HCT116 (cell line): ENCODE data around the gene TNFRSF1A. TPM values are rescaled to one million over a fixed set of nuclear protein-coding genes. Genes with fewer than 3 reads are reported as not detected.
A peak's percentile ranks its signal among the peaks of the same experiment; 100 is the strongest.

Source experiments
- ATAC-seq: fragments of 200-7000 bp; cut with Tn5 transposase; 2 replicates; pipeline ENCODE4 v1.9.1; 2020; ENCODE audit warnings: mild to moderate bottlenecking, moderate library complexity
- BruUV-seq: library from RNA; stranded (reverse); fragments of 400-500 nt; replicated peaks from 2 replicates; lab custom pipeline; 2021; lab: Mats Ljungman, UMichigan
- CTCF ChIA-PET: fragments of 300-600 bp; sonication (Branson Sonifier 250); formaldehyde crosslinking; loops from one replicate; lab custom pipeline; 2021; ENCODE audit warnings: antibody characterized with exemption; lab: Charles Lee
- POLR2A ChIA-PET: fragments of 300-600, 350-600 bp; sonication (Branson Sonifier 250); formaldehyde crosslinking; loops from one replicate; lab custom pipeline; 2021; ENCODE audit warnings: antibody characterized with exemption; lab: Charles Lee
- RAD21 ChIA-PET, 2 experiments: fragments of 300-600 bp; sonication (Branson Sonifier 250); formaldehyde crosslinking; loops; one replicate each; lab custom pipeline; 2023; ENCODE audit warnings: low total read pairs in 2 of 2; ENCODE audit not compliant: uncharacterized antibody in 2 of 2, unreplicated experiment in 2 of 2, low non-redundant PET in 1 of 2; lab: Charles Lee
- DNase-seq: peaks from one replicate; pipeline ENCODE4 v3.0.0-alpha.2; 2010; ENCODE audit warnings: low read depth, low spot score
- H2AFZ ChIP-seq: fragments of 200-600 bp; shearing (Covaris generic), sonication (generic); 2 replicates; pipeline ENCODE4 v1.6.1; 2017; ENCODE audit warnings: low read depth, mixed run types, mixed read lengths, antibody characterized with exemption, low read length; ENCODE audit not compliant: poor library complexity, severe bottlenecking
- H3K27ac ChIP-seq: 2 replicates; pipeline ENCODE4 v1.5.1; 2012; ENCODE audit warnings: low read depth, low read length
- H3K27me3 ChIP-seq: fragments of 200-600 bp; sonication (generic); 2 replicates; pipeline ENCODE4 v1.6.1; 2016; ENCODE audit warnings: mixed run types, low read length, mixed read lengths; ENCODE audit not compliant: insufficient read depth
- H3K36me3 ChIP-seq, 2 experiments: fragments of 200-500 bp in 1 of 2; fragments of 200-600 bp in 1 of 2; sonication (Bioruptor generic) in 1 of 2; sonication (generic) in 1 of 2; 2 replicates each; pipeline versions ENCODE4 v1.5.1 to v1.6.1; 2014 to 2016; ENCODE audit warnings: low read length in 2 of 2, inconsistent platforms in 1 of 2, mixed read lengths in 1 of 2, mixed run types in 1 of 2; ENCODE audit not compliant: insufficient read depth in 2 of 2, control insufficient read depth in 1 of 2
- H3K4me1 ChIP-seq, 2 experiments: fragments of 200-600 bp in 1 of 2; sonication (generic) in 1 of 2; 2 replicates each; pipeline versions ENCODE4 v1.5.1 to v1.6.1; 2012 to 2017; ENCODE audit warnings: low read length in 2 of 2, inconsistent platforms in 1 of 2, mild to moderate bottlenecking in 1 of 2, mixed read lengths in 1 of 2, mixed run types in 1 of 2, moderate library complexity in 1 of 2; ENCODE audit not compliant: insufficient read depth in 2 of 2, control insufficient read depth in 1 of 2
- H3K4me2 ChIP-seq: fragments of 200-600 bp; sonication (generic); 2 replicates; pipeline ENCODE4 v1.6.1; 2017; ENCODE audit warnings: mixed run types, low read length, mixed read lengths
- H3K4me3 ChIP-seq, 2 experiments: fragments of 200-600 bp in 1 of 2; sonication (generic) in 1 of 2; replicated peaks in 1 of 2; 2 replicates each; pipeline ENCODE4 v1.5.1; 2011 to 2016; ENCODE audit warnings: low read length in 2 of 2, control low read depth in 1 of 2, low read depth in 1 of 2, mild to moderate bottlenecking in 1 of 2, mixed read lengths in 1 of 2, mixed run types in 1 of 2
- H3K79me2 ChIP-seq: fragments of 200-600 bp; sonication (generic); 2 replicates; pipeline ENCODE4 v1.6.1; 2017; ENCODE audit warnings: mild to moderate bottlenecking, mixed run types, low read length, moderate library complexity, mixed read lengths; ENCODE audit not compliant: insufficient read depth
- H3K9ac ChIP-seq: fragments of 200-600 bp; sonication (generic); 2 replicates; pipeline ENCODE4 v1.6.1; 2016; ENCODE audit warnings: low read length, mixed read lengths
- H3K9me2 ChIP-seq: fragments of 200-600 bp; sonication (generic), shearing (Covaris generic); 2 replicates; pipeline ENCODE4 v1.6.1; 2017; ENCODE audit warnings: mixed run types, mild to moderate bottlenecking, moderate library complexity; ENCODE audit not compliant: insufficient read depth
- H3K9me3 ChIP-seq, 2 experiments: fragments of 200-500 bp in 1 of 2; fragments of 200-600 bp in 1 of 2; sonication (Bioruptor generic) in 1 of 2; sonication (generic) in 1 of 2; 2 replicates each; pipeline ENCODE4 v1.6.1; 2014 to 2017; ENCODE audit warnings: low read length in 2 of 2, mixed read lengths in 2 of 2, inconsistent platforms in 1 of 2, low read depth in 1 of 2, mild to moderate bottlenecking in 1 of 2, mixed run types in 1 of 2, moderate library complexity in 1 of 2; ENCODE audit not compliant: control insufficient read depth in 1 of 2, insufficient read depth in 1 of 2
- H4K20me1 ChIP-seq: fragments of 200-600 bp; sonication (generic), shearing (Covaris generic); 2 replicates; pipeline ENCODE4 v1.6.1; 2017; ENCODE audit warnings: mixed run types, mild to moderate bottlenecking, moderate library complexity; ENCODE audit not compliant: insufficient read depth
- ATF3 ChIP-seq: IDR thresholded peaks from 2 replicates; pipeline ENCODE4 v1.6.1; 2012
- EZH2 ChIP-seq: fragments of 200-600 bp; sonication (generic); IDR thresholded peaks from 2 replicates; pipeline ENCODE4 v1.6.1; 2017; ENCODE audit warnings: antibody characterized with exemption, mixed run types
- POLR2AphosphoS5 ChIP-seq: IDR thresholded peaks from 2 replicates; pipeline ENCODE4 v1.6.1; 2011; ENCODE audit warnings: mild to moderate bottlenecking, low read depth, low read length, moderate library complexity
- intact Hi-C: fragments of 100-400 bp; cut with micrococcal nuclease; formaldehyde crosslinking; loops from 2 replicates; pipeline ENCODE4 v1.10.0; 2022
- total RNA-seq: library from RNA; stranded (reverse); gene quantifications from one replicate; pipeline ENCODE4 v1.2.1, GENCODE V29; 2021; ENCODE audit not compliant: unreplicated experiment

TNFRSF1A gene
- total RNA-seq, 1 experiment from 2014 or later, result 129 TPM

GRCh38 chr12:6324936-6325750, 16.7 kb downstream of the TNFRSF1A start:
- Histone ChIP-seq H4K20me1 (no peaks in the 10 kb centered on the region), H3K9me3 (no peaks in the 10 kb centered on the region), H2AFZ (no peak overlapping the region), H3K4me1 (peaks cover 12 to 37% of the 10 kb centered on the region in 2 experiments)
- intact Hi-C loops, result no loop called here
- RAD21 ChIA-PET, result interaction anchor here in 1 of 2 experiments (1.2 kb wide), 1 partner anchor 50 kb away, joined by 3 read pairs; the partner anchor contains the start of gene SCNN1A
- ATAC-seq, result no peak
- BruUV-seq, result TSS peak; percentile 1
- TF ChIP-seq POLR2AphosphoS5, result 0 out of 2 replicates have a peak, but pooled peaks have one; percentile 56
- no peak for TF ChIP-seq EZH2
- TF ChIP-seq, all 23 proteins: peak for 1
- Histone ChIP-seq H3K9ac (no peak overlapping the region), H3K36me3 (peaks cover 11 to 16% of the 10 kb centered on the region in 2 experiments; a peak in 3 of 4 replicates), H3K4me2 (no peak overlapping the region), H3K9me2 (no peaks in the 10 kb centered on the region), H3K27ac (no peak overlapping the region), H3K27me3 (no peaks in the 10 kb centered on the region), H3K79me2 (no peaks in the 10 kb centered on the region), H3K4me3 (no peak overlapping the region)
- ChIA-PET CTCF (interaction anchor here (1.1 to 1.9 kb wide), 3 partner anchors 14 to 140 kb away, joined by 3 to 28 read pairs (median 4); no protein-coding TSS in a partner anchor), POLR2A (interaction anchor here (1.2 to 2.4 kb wide), 2 partner anchors 12 to 145 kb away, joined by 5 to 24 read pairs; partner anchors contain the start of gene VAMP1)
- no peak for DNase-seq

GRCh38 chr12:6323995-6324711, 17.7 kb downstream of the TNFRSF1A start:
- Histone ChIP-seq H3K79me2 (no peaks in the 10 kb centered on the region), H3K4me1 (peaks cover 12 to 37% of the 10 kb centered on the region in 2 experiments), H3K9me3 (no peaks in the 10 kb centered on the region), H3K4me2 (peak overlapping the region; percentile 47), H3K27me3 (no peaks in the 10 kb centered on the region), H3K9ac (peak overlapping the region; percentile 6; the same call in 1 of the 2 replicates), H3K9me2 (no peaks in the 10 kb centered on the region), H2AFZ (no peak overlapping the region), H4K20me1 (no peaks in the 10 kb centered on the region), H3K4me3 (no peak overlapping the region), H3K36me3 (peaks cover 7 to 8% of the 10 kb centered on the region in 2 experiments; a peak in 3 of 4 replicates), H3K27ac (peak overlapping the region; percentile 71)
- BruUV-seq, result no TSS peak
- DNase-seq, result no peak
- CTCF ChIA-PET, result interaction anchor here (1.2 to 1.9 kb wide), 5 partner anchors 13 to 336 kb away, joined by 3 to 22 read pairs (median 5); no protein-coding TSS in a partner anchor
- TF ChIP-seq POLR2AphosphoS5, result 0 out of 2 replicates have a peak, but pooled peaks have one; percentile 45
- no peak for TF ChIP-seq ATF3
- RAD21 ChIA-PET, result no interaction called here
- ATAC-seq, result no peak
- POLR2A ChIA-PET, result interaction anchor here (0.7 to 1.4 kb wide), 3 partner anchors 12 to 141 kb away, joined by 3 to 9 read pairs (median 3); no protein-coding TSS in a partner anchor
- intact Hi-C loops, result loop anchor here (1.0 kb wide), 1 partner anchor 141 kb away; no protein-coding TSS in a partner anchor
